PC-9 (cell line): ENCODE data around the gene DSCAML1.

Experiments
- EZH2 ChIP-seq: fragments of 200-600 bp; sonication (generic); IDR thresholded peaks from 2 replicates; pipeline ENCODE4 v1.8.0; 2017; ENCODE audit warnings: antibody characterized with exemption, low read depth
- TF ChIP-seq, protein P1 (sequence below): fragments of 200-600 bp; sonication (generic); conservative IDR thresholded peaks from 2 replicates; pipeline ENCODE4 v1.6.1; 2017; ENCODE audit warnings: mixed run types, antibody characterized with exemption, mild to moderate bottlenecking, moderate library complexity

DNA sequence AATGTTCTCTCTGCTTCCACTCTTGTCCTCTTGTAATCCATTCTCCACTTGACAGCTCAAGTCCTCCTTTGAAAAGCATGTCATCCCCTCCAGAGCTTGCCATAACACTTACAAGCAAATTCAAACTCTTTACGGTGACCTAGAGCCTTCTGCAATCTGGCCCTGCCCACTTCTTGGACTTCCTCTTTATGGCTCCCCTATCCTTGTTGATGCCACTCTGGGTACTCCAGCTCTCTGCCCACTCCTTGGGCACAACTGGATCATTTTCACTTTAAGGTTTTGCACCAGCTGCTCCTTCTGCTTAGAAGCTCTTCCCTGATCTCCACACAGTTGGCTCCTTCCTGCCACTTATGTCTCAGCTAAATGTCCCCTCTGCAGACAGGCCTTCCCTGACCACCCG lies 217.9 kb downstream of the DSCAML1 start:
- TF ChIP-seq, protein P1, sequence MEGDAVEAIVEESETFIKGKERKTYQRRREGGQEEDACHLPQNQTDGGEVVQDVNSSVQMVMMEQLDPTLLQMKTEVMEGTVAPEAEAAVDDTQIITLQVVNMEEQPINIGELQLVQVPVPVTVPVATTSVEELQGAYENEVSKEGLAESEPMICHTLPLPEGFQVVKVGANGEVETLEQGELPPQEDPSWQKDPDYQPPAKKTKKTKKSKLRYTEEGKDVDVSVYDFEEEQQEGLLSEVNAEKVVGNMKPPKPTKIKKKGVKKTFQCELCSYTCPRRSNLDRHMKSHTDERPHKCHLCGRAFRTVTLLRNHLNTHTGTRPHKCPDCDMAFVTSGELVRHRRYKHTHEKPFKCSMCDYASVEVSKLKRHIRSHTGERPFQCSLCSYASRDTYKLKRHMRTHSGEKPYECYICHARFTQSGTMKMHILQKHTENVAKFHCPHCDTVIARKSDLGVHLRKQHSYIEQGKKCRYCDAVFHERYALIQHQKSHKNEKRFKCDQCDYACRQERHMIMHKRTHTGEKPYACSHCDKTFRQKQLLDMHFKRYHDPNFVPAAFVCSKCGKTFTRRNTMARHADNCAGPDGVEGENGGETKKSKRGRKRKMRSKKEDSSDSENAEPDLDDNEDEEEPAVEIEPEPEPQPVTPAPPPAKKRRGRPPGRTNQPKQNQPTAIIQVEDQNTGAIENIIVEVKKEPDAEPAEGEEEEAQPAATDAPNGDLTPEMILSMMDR, result no peak
- no peak for TF ChIP-seq EZH2
